ENCODE results near the gene RSPH1. TPM values are rescaled to one million over a fixed set of nuclear protein-coding genes. Genes with fewer than 3 reads are reported as not detected.

The RSPH1 gene
- total RNA-seq, 1 experiment from 2014 or later, result 1.5 TPM

- TF ChIP-seq YY1 (IDR thresholded peaks at IDR 0.05; ENCODE audit: extremely low read depth, insufficient replicate concordance, low read depth, low read length), result no peak
- TF ChIP-seq ELF1 (IDR thresholded peaks at IDR 0.05; ENCODE audit: borderline replicate concordance, low read depth), result no peak
- no peak for TF ChIP-seq SP1 (IDR thresholded peaks at IDR 0.05; ENCODE audit: low read depth)
- TF ChIP-seq CTCF (IDR thresholded peaks at IDR 0.05 in 2 of 3, conservative IDR thresholded peaks at IDR 0.05 in 1 of 3; ENCODE audit: borderline replicate concordance in 1 of 3, insufficient read depth in 1 of 3, low read depth in 2 of 3, low read length in 2 of 3), result no peak
- TF ChIP-seq RAD21 (IDR thresholded peaks at IDR 0.05; ENCODE audit: low read depth), result no peak
- TF ChIP-seq ZFX (IDR thresholded peaks at IDR 0.05), result no peak
- TF ChIP-seq POLR2A (IDR thresholded peaks at IDR 0.05; ENCODE audit: borderline replicate concordance, extremely low read depth, insufficient read depth, insufficient read length), result no peak
- TF ChIP-seq FOSL1 (IDR thresholded peaks at IDR 0.05; ENCODE audit: low read depth), result no peak
- no peak for TF ChIP-seq EGR1 (IDR thresholded peaks at IDR 0.05; ENCODE audit: low read depth)
Measured at GRCh38 chr21:42478504-42478903, 17.5 kb downstream of the RSPH1 start (continued).

- Histone ChIP-seq H3K27me3 (ENCODE audit: insufficient read depth, low read length) (no peaks in the 10 kb centered on the region), H3K36me3 (ENCODE audit: control insufficient read depth in 1 of 2, insufficient read depth in 2 of 2, low read length in 2 of 2) (no peaks in the 10 kb centered on the region), H2AFZ (ENCODE audit: low read depth, low read length, poor library complexity, severe bottlenecking) (no peak overlapping the region), H3K4me2 (ENCODE audit: low read length) (no peak overlapping the region), H3K4me3 (replicated peaks in 1 of 2; ENCODE audit: low read depth in 1 of 2, low read length in 2 of 2) (no peak overlapping the region), H3K27ac (ENCODE audit: low read depth, low read length) (no peak overlapping the region), H4K20me1 (ENCODE audit: insufficient read depth) (no peaks in the 10 kb centered on the region), H3K9ac (ENCODE audit: low read length) (no peak overlapping the region), H3K4me1 (ENCODE audit: control insufficient read depth in 1 of 2, insufficient read depth in 2 of 2, low read length in 2 of 2) (peaks cover 12 to 19% of the 10 kb centered on the region in 2 experiments), H3K79me2 (ENCODE audit: insufficient read depth, low read length) (no peaks in the 10 kb centered on the region), H3K9me2 (ENCODE audit: insufficient read depth) (no peaks in the 10 kb centered on the region), H3K9me3 (ENCODE audit: control insufficient read depth in 1 of 2, insufficient read depth in 1 of 2, low read depth in 1 of 2, low read length in 2 of 2) (no peaks in the 10 kb centered on the region)
- intact Hi-C loops (cut with micrococcal nuclease), result no loop called here
- CTCF ChIA-PET, result no interaction called here
- no peak for TF ChIP-seq POLR2A (IDR thresholded peaks at IDR 0.05; ENCODE audit: borderline replicate concordance, extremely low read depth, insufficient read depth, insufficient read length)
- TF ChIP-seq EGR1 (IDR thresholded peaks at IDR 0.05; ENCODE audit: low read depth), result no peak
- TF ChIP-seq SIN3A (IDR thresholded peaks at IDR 0.05; ENCODE audit: low read depth), result no peak
- no peak for TF ChIP-seq CEBPB (IDR thresholded peaks at IDR 0.05; ENCODE audit: low read depth)
- TF ChIP-seq EZH2phosphoT487 (IDR thresholded peaks at IDR 0.05; ENCODE audit: borderline replicate concordance), result no peak
- no peak for TF ChIP-seq JUND (IDR thresholded peaks at IDR 0.05)
- no peak for TF ChIP-seq REST (IDR thresholded peaks at IDR 0.05; ENCODE audit: low read depth)
- TF ChIP-seq ELF1 (IDR thresholded peaks at IDR 0.05; ENCODE audit: borderline replicate concordance, low read depth), result no peak
- TF ChIP-seq ZNF274 (IDR thresholded peaks at IDR 0.05; ENCODE audit: low read depth, low read length), result no peak
- no peak for TF ChIP-seq SP1 (IDR thresholded peaks at IDR 0.05; ENCODE audit: low read depth)
- no peak for TF ChIP-seq ATF3 (IDR thresholded peaks at IDR 0.05)
- RAD21 ChIA-PET (ENCODE audit: low non-redundant PET in 1 of 2, low total read pairs in 2 of 2, uncharacterized antibody in 2 of 2, unreplicated experiment in 2 of 2), result no interaction called here
- ATAC-seq (no peak), DNase-seq (ENCODE audit: low read depth, low spot score) (no peak)
- no TSS peak for BruUV-seq (replicated peaks)
- POLR2A ChIA-PET, result no interaction called here
Measured at GRCh38 chr21:42476388-42477331, 19.4 kb downstream of the RSPH1 start.
